Stimulated activated naive CD4-positive, alpha-beta T cell (primary cell): Measurements from ENCODE around the gene RGS11.
"Not testable (repeated sequence)": the region's sequence is repeated elsewhere in the genome, so short reads cannot be mapped to it uniquely, and the experiment has no call there.

Experiments
- DNase-seq, 6 experiments: peaks; one replicate each; lab custom pipeline; 2025; lab: John Stamatoyannopoulos, UW

The RGS11 gene

GRCh38 chr16:263182-263774 lies 12.5 kb downstream of the RGS11 start:
- DNase-seq: no peak

- DNase-seq: no peak
Observed at GRCh38 chr16:262121-262745, 13.5 kb downstream of the RGS11 start.

GRCh38 chr16:261031-261691 lies 14.6 kb downstream of the RGS11 start:
- DNase-seq: no peak

GRCh38 chr16:260326-260725 lies 15.4 kb downstream of the RGS11 start:
- DNase-seq: no peak

GRCh38 chr16:259814-260253 lies 15.9 kb downstream of the RGS11 start:
- DNase-seq: no peak

GRCh38 chr16:259226-259625 lies 16.5 kb downstream of the RGS11 start:
- no peak for DNase-seq

GRCh38 chr16:258091-258490 lies 17.7 kb downstream of the RGS11 start:
- DNase-seq: not testable (repeated sequence)

GRCh38 chr16:255183-255582 lies 20.6 kb downstream of the RGS11 start:
- no peak for DNase-seq

- no peak for DNase-seq
Observed at GRCh38 chr16:254461-254860, 21.3 kb downstream of the RGS11 start.

- DNase-seq: peak in 1 of 6 experiments; percentile 4
Observed at GRCh38 chr16:253833-254232, 21.9 kb downstream of the RGS11 start.

GRCh38 chr16:252366-253337 lies 23.1 kb downstream of the RGS11 start:
- DNase-seq: peak in 3 of 6 experiments; percentile 12 to 52 (median 36)

GRCh38 chr16:249431-249830 lies 26.3 kb downstream of the RGS11 start:
- no peak for DNase-seq

- DNase-seq: no peak
Observed at GRCh38 chr16:247027-247426, 28.7 kb downstream of the RGS11 start.

GRCh38 chr16:245105-245504 lies 30.6 kb downstream of the RGS11 start:
- no peak for DNase-seq

- DNase-seq: no peak
Observed at GRCh38 chr16:243348-243747, 32.4 kb downstream of the RGS11 start.

- DNase-seq: no peak
Observed at GRCh38 chr16:242281-242680, 33.5 kb downstream of the RGS11 start.

- no peak for DNase-seq
Observed at GRCh38 chr16:240559-240958, 35.2 kb downstream of the RGS11 start.

- DNase-seq: no peak
Observed at GRCh38 chr16:239948-240277, 35.8 kb downstream of the RGS11 start.

GRCh38 chr16:234468-235305 lies 41.1 kb downstream of the RGS11 start, which contains the start of gene FAM234A:
Gene FAM234A (plus strand): TSS chr16:234821. CDS start chr16:254414, 19,593 bp downstream.
- peak; percentile 92 to 99 (median 95) for DNase-seq

GRCh38 chr16:230949-231348 lies 44.8 kb downstream of the RGS11 start:
- no peak for DNase-seq

- DNase-seq: not testable (repeated sequence)
Observed at GRCh38 chr16:230351-230750, 45.4 kb downstream of the RGS11 start.
